GM13977 (cell line): ENCODE data around the gene HSPH1.
"Not testable (repeated sequence)": the region's sequence is repeated elsewhere in the genome, so short reads cannot be mapped to it uniquely, and the experiment has no call there.

Experiments used
- DNase-seq: peaks from one replicate; pipeline ENCODE4 v3.0.0; 2012; ENCODE audit warnings: low spot score
- CTCF ChIP-seq: IDR thresholded peaks from 2 replicates; pipeline ENCODE4 v1.5.1; 2012; ENCODE audit warnings: mild to moderate bottlenecking, control low read depth; ENCODE audit not compliant: insufficient read depth; ENCODE audit errors: extremely low read depth, missing control alignments
- in situ Hi-C: fragments of 300-500 bp; cut with MboI; formaldehyde crosslinking; loops from one replicate; pipeline ENCODE4 v1.12.0; 2022; ENCODE audit warnings: low sequenced_read_pairs, low pct_unique_long_range_greater_than_20kb, mixed read lengths, inconsistent platforms; ENCODE audit not compliant: unreplicated experiment

HSPH1 gene

GRCh38 chr13:31105020-31105795 lies 56.5 kb downstream of the HSPH1 start:
- no peak for DNase-seq
- TF ChIP-seq CTCF: no peak
- in situ Hi-C loops: no loop called here

DNA sequence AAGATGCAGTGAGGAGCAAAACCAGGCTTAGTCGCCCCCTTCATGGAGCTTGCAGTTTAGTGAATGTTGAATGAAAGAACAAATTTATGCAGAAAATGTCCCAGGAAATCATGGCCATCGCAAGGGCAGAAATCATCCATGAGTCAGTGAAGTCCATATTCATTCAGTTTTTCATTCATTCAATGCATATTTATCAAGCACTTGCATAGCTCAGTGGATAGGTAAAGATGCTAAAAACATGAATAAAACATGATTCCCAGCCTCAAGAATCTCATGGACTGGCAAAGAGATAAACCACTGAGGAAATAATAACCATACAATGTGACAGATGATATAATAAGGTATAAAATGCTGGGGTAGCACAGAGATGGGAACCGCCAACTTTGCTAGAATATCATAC lies 58.8 kb downstream of the HSPH1 start:
- TF ChIP-seq CTCF: no peak
- in situ Hi-C loops: no loop called here
- DNase-seq: no peak

DNA sequence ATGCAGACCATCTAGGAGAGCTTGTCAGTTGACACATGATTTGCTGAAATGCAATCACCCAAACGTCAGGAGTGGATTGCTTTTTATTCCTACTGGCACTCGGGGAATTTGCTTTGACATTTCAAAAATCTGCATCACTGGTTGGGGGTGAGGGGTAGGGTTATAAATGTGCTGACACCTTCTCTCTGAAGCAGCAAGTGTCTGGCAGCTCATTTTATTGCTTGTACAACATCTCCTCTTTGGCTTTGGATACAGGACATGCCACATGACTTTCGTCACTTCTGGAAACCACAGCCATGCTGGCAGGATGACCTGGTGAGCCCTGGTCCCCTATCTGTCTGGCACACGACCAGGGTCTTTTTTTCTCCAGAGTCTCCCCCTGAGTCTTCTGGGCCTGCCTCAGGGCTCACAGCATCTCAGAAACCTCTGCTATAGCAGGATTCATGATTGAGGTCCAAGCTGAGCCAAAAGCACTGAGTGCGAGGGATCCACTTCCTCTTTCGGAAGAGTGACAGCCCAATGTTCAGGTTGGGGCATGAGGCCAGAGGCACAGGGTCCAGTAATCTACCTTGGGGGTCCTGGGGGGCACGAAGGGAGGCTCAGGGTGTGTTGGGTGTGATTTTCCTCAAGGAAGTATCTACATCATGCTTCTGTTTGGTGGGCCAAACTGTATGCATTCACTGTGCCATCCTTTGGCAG lies 60.1 kb downstream of the HSPH1 start:
- DNase-seq: no peak
- in situ Hi-C loops: no loop called here
- TF ChIP-seq CTCF: no peak

GRCh38 chr13:31100721-31101120 lies 61.0 kb downstream of the HSPH1 start:
- no peak for DNase-seq
- TF ChIP-seq CTCF: no peak
- in situ Hi-C loops: no loop called here

GRCh38 chr13:31097911-31098434 lies 63.7 kb downstream of the HSPH1 start:
- DNase-seq, in situ Hi-C loops: not testable (repeated sequence)

DNA sequence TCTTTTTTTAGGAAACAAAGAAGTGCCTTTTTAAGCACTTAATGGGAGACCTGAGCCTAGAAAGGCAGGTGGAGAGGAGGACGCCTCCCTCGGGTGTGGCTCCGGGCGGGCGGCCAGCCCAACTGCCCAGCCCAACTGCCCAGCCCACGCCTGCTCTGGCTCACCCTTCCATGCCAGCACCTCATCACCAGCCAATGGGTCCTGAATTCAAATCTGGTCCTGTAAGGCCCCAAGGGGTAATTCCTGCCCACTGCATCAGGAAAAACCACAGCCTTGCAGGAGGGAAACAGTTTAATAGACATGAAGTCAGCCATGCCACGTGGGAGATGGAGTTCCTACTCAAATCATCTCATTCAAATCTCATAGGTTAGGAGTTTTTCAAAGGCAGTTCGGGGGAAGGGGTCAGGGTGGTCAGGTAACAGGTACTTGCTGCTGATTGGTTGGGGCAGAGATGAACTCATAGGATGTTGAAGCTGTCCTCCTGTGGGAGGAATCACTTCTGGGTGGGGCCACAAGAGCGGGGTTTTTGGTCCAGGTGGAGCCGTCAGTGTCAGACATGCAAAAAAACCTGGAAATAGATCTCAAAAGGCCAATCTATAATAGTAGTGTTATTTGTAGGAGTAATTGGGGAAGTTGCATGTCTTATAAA lies 64.9 kb downstream of the HSPH1 start:
- in situ Hi-C loops: no loop called here
- TF ChIP-seq CTCF: no peak

GRCh38 chr13:31094331-31095015 lies 67.2 kb downstream of the HSPH1 start:
- DNase-seq: no peak
- in situ Hi-C loops: no loop called here
- no peak for TF ChIP-seq CTCF

More for the DNA sequence above, 64.9 kb downstream of the HSPH1 start:
- DNase-seq: no peak
